LNCaP clone FGC (cell line): ENCODE results near the gene SLC12A3.
"Not testable (repeated sequence)": the region's sequence is repeated elsewhere in the genome, so short reads cannot be mapped to it uniquely, and the experiment has no call there.

Source experiments
- DNase-seq: peaks from one replicate; pipeline ENCODE4 v3.0.0-alpha.2; 2011; ENCODE audit warnings: low read depth
- H3K4me3 ChIP-seq: 2 replicates; pipeline ENCODE4 v1.5.1; 2011; ENCODE audit warnings: mild to moderate bottlenecking, low read depth, low read length, control low read depth
- TF ChIP-seq, protein P1 (sequence below): IDR thresholded peaks from 2 replicates; pipeline ENCODE4 v1.5.1; 2012; ENCODE audit warnings: mild to moderate bottlenecking; ENCODE audit not compliant: control insufficient read depth, insufficient read depth; ENCODE audit errors: extremely low read depth

The SLC12A3 gene

GRCh38 chr16:56933828-56934598 lies 69.0 kb downstream of the SLC12A3 start:
- no peak for DNase-seq
- peak overlapping the region; percentile 96 for H3K4me3 ChIP-seq

DNA sequence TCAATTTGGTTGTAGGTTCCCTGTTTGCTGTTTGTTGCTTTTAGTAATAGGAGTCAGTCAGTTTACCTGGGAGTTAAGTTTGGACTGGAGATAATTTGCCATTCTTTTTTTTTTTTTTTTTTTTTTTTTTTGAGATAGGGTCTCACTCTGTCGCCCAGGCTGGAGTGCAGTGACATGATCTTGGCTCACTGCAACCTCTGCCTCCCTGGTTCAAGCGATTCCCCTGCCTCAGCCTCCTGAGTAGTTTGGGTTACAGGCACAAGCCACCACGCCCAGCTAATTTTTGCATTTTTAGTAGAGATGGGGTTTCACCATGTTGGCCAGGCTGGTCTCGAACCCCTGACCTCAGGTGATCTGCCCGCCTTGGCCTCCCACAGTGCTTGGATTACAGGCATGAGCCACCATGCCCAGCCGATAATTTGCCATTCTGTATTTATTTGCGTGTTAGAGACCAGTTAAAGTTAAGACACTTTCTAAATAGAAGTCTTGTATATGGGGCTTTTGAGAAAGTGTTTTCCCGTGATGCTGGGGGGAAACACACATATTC lies 69.7 kb downstream of the SLC12A3 start:
- DNase-seq = not testable (repeated sequence)
- peak overlapping the region; percentile 96 for H3K4me3 ChIP-seq

More at GRCh38 chr16:56933828-56934598, 69.0 kb downstream of the SLC12A3 start:
- TF ChIP-seq, protein P1, sequence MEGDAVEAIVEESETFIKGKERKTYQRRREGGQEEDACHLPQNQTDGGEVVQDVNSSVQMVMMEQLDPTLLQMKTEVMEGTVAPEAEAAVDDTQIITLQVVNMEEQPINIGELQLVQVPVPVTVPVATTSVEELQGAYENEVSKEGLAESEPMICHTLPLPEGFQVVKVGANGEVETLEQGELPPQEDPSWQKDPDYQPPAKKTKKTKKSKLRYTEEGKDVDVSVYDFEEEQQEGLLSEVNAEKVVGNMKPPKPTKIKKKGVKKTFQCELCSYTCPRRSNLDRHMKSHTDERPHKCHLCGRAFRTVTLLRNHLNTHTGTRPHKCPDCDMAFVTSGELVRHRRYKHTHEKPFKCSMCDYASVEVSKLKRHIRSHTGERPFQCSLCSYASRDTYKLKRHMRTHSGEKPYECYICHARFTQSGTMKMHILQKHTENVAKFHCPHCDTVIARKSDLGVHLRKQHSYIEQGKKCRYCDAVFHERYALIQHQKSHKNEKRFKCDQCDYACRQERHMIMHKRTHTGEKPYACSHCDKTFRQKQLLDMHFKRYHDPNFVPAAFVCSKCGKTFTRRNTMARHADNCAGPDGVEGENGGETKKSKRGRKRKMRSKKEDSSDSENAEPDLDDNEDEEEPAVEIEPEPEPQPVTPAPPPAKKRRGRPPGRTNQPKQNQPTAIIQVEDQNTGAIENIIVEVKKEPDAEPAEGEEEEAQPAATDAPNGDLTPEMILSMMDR = no peak

DNA sequence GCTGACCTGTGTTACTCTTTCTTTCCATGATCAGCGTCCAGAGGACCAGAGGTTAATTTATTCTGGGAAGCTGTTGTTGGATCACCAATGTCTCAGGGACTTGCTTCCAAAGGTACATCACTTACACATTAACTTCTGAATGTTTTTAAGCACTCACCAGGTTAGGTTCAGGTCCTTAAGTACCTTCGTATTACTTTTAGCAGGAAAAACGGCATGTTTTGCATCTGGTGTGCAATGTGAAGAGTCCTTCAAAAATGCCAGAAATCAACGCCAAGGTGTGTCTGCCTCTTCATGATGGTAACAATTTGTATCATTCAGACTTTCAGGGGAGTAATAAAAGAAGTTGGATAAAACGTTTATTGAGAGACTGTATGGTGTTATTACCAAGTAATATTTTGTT lies 70.2 kb downstream of the SLC12A3 start:
- H3K4me3 ChIP-seq = no peak overlapping the region
- TF ChIP-seq, protein P1 = no peak
- DNase-seq = no peak

DNA sequence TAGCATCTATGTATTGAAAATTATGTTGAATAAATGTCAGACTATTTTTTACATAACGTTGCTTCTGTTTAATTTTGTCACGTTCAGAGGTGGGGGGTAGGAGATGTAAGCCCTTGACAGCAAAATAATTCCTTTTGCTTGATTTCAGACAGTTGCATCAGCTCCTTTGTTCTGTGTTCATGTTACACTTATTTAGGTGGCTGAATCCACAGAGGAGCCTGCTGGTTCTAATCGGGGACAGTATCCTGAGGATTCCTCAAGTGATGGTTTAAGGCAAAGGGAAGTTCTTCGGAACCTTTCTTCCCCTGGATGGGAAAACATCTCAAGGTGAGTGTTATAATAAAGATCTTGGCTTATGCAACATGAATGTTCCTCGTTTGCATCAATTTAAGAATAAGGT lies 71.5 kb downstream of the SLC12A3 start:
- TF ChIP-seq, protein P1 = no peak
- DNase-seq = no peak
- no peak overlapping the region for H3K4me3 ChIP-seq

DNA sequence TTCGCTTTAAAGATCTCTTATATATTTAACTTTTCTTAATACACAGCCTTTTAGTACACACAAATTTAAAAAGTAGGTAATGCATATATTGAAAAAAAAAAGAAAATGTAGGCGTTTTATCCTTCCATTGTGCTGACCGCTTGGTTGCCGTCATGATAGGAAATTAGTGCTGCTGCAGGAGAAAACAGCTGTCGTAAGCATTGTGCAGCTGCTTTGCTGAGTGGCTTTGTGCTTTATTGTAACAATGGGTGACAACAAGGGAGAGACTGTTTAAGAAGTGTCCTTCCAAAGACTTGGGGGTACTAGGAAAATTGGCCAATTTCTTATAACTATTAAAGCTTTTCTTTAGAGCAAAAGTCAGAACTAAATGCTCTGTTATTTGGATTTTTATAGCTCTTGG lies 71.9 kb downstream of the SLC12A3 start:
- no peak overlapping the region for H3K4me3 ChIP-seq
- DNase-seq = no peak
- TF ChIP-seq, protein P1 = no peak

DNA sequence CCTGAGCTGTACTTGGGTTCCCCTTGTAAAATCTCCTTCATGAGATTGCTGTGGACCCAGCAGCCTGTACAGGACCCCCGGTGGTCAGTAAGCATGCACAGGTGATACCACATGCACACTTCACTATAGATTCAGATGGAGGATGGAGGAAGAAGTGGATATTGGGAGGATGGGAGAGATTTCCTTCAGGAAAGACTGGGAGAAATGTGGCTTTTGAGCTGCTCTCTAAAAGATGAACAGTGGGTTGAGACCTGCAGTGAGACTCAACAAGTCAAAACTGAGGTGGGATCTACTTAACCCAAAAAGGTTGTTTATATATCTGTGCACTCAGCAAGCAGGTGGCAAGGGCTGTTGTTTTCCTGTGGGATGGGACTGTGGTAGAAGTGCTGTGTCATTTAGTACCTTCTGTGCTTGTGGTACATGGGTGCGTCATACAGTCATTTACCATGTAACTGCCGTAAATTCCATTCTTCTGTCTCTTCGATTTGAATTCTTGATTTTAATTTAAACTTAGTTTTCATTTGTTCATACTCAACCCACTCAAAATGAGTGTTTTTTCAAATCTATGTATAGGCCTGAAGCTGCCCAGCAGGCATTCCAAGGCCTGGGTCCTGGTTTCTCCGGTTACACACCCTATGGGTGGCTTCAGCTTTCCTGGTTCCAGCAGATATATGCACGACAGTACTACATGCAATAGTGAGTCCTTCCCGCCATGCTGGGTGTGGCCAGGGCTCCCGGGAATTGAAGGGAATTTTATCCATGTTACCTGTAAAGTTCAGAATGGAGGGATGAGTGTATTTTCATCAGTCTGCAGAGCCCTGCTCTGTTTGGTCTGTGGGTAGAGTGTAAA lies 73.9 kb downstream of the SLC12A3 start:
- TF ChIP-seq, protein P1 = no peak
- no peak for DNase-seq
- no peak overlapping the region for H3K4me3 ChIP-seq

DNA sequence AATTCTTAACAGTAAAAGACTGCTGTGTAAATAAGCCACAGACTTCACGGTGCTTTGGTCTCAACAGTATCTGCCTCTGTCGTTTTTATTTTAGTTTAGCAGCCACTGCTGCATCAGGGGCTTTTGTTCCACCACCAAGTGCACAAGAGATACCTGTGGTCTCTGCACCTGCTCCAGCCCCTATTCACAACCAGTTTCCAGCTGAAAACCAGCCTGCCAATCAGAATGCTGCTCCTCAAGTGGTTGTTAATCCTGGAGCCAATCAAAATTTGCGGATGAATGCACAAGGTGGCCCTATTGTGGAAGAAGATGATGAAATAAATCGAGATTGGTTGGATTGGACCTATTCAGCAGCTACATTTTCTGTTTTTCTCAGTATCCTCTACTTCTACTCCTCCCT lies 74.8 kb downstream of the SLC12A3 start:
- DNase-seq = no peak
- TF ChIP-seq, protein P1 = no peak
- H3K4me3 ChIP-seq = no peak overlapping the region
